ENCODE data around the gene SOD1. TPM values are rescaled to one million over a fixed set of nuclear protein-coding genes. Genes with fewer than 3 reads are reported as not detected.

SOD1 gene
- total and polyA plus RNA-seq, 2 of the 8 experiments (the other 6 are each of a cell fraction or from before 2014, with no cell fraction given): 192 to 226 TPM

- TF ChIP-seq RFX5 (IDR thresholded peaks at IDR 0.05; ENCODE audit: borderline replicate concordance, low read depth, low read length) (no peak), E2F6 (IDR thresholded peaks at IDR 0.05) (no peak)
Observed at GRCh38 chr21:31711326-31711725, 51.8 kb downstream of the SOD1 start (continued).
